Stimulated activated CD4-positive, alpha-beta T cell treated with anti-CD3 and anti-CD28 coated beads, Interleukin-2, amount 100 ng/mL, for 4 hours (primary cell): ENCODE data around the gene PCDHGA1.
"Not testable (repeated sequence)": the region's sequence is repeated elsewhere in the genome, so short reads cannot be mapped to it uniquely, and the experiment has no call there.

Experiments used
- DNase-seq: peaks from one replicate; pipeline ENCODE4 v3.0.0-alpha.2; 2020; ENCODE audit warnings: low read depth

The PCDHGA1 gene

DNA sequence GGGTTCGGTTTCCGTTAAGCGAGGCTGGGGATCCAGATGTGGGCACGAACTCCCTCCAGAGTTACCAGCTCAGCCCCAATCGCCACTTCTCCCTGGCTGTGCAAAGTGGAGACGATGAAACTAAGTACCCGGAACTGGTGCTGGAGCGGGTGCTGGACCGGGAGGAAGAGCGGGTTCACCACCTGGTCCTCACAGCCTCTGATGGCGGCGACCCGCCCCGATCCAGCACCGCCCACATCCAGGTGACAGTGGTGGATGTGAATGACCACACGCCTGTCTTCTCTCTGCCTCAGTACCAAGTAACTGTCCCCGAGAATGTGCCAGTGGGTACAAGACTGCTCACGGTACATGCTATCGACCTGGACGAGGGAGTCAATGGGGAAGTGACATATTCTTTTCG lies 53.0 kb downstream of the PCDHGA1 start:
- no peak for DNase-seq

DNA sequence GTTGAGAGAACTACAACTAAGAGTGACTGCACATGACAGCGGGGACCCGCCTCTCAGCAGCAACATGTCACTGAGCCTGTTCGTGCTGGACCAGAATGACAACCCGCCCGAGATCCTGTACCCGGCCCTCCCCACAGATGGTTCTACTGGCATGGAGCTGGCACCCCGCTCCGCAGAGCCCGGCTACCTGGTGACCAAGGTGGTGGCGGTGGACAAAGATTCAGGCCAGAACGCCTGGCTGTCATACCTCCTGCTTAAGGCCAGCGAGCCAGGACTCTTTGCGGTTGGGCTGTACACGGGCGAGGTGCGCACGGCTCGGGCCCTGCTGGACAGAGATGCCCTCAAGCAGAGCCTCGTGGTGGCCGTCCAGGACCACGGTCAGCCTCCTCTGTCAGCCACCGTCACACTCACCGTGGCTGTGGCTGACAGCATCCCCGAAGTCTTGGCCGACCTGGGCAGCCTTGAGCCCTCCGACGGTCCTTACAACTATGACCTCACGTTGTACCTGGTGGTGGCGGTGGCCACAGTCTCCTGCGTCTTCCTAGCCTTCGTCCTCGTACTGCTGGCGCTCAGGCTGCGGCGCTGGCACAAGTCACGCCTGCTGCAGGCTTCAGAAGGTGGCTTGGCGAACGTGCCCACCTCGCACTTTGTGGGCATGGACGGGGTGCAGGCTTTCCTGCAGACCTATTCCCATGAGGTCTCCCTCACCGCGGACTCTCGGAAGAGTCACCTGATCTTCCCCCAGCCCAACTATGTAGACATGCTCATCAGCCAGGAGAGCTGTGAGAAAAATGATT lies 54.4 kb downstream of the PCDHGA1 start:
- DNase-seq = no peak

DNA sequence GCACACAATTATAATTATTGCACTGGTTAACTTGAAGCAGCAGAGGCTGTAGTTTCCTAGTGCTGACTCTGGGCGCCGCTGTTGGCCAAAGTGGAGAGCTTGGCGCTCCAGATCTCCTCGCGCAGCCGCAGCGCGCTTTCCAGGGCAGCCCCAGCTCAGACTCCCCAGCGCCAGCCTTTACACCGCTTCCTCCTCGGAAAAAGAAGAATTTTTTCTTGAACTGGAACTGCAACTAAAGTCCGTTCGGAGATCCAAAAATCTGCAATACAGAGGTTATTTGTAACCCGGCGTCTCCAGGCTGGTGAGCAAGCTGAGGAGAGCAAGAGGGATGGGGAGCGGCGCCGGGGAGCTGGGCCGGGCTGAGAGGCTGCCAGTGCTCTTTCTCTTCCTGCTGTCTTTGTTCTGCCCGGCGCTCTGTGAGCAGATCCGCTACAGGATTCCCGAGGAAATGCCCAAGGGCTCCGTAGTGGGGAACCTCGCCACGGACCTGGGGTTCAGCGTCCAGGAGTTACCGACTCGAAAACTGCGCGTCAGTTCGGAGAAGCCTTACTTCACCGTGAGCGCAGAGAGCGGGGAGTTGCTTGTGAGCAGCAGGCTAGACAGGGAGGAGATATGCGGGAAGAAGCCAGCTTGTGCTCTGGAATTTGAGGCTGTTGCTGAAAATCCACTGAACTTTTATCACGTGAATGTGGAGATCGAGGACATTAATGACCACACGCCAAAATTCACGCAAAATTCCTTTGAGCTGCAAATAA lies 57.4 kb downstream of the PCDHGA1 start, which contains the start of gene PCDHGB4:
TSS of gene PCDHGB4 (plus strand) at position 142 of the 755 bp plus-strand sequence. CDS start at position 329, 187 bp downstream.
- not testable (repeated sequence) for DNase-seq

DNA sequence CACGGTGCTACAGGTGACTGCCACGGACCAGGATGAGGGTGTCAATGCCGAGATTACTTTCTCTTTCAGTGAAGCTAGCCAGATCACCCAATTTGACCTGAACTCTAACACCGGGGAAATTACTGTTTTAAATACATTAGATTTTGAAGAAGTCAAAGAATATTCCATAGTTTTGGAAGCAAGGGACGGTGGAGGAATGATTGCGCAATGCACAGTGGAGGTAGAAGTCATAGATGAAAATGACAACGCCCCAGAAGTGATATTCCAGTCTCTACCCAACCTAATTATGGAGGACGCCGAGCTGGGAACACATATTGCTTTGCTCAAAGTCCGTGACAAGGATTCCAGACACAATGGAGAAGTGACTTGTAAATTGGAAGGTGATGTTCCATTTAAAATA lies 58.3 kb downstream of the PCDHGA1 start:
- DNase-seq = no peak

DNA sequence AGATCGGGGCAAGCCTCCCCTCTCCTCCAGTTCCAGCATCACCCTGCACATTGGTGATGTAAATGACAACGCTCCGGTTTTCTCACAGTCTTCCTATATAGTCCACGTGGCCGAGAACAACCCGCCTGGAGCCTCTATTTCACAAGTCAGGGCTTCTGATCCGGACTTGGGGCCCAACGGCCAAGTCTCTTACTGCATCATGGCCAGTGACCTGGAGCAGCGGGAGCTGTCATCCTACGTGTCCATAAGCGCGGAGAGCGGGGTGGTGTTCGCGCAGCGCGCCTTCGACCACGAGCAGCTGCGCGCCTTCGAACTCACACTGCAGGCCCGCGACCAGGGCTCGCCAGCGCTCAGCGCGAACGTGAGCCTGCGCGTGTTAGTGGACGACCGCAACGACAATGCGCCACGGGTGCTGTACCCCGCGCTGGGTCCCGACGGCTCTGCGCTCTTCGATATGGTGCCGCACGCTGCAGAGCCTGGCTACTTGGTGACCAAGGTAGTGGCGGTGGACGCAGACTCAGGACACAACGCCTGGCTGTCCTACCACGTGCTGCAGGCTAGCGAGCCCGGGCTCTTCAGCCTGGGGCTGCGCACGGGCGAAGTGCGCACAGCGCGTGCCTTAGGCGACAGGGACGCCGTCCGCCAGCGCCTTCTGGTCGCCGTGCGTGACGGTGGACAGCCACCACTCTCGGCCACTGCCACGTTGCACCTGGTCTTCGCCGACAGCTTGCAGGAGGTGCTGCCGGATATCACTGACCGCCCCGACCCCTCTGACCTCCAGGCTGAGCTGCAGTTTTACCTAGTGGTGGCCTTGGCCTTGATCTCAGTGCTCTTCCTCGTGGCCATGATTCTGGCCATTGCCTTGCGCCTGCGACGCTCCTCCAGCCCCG lies 59.1 kb downstream of the PCDHGA1 start:
- no peak for DNase-seq

DNA sequence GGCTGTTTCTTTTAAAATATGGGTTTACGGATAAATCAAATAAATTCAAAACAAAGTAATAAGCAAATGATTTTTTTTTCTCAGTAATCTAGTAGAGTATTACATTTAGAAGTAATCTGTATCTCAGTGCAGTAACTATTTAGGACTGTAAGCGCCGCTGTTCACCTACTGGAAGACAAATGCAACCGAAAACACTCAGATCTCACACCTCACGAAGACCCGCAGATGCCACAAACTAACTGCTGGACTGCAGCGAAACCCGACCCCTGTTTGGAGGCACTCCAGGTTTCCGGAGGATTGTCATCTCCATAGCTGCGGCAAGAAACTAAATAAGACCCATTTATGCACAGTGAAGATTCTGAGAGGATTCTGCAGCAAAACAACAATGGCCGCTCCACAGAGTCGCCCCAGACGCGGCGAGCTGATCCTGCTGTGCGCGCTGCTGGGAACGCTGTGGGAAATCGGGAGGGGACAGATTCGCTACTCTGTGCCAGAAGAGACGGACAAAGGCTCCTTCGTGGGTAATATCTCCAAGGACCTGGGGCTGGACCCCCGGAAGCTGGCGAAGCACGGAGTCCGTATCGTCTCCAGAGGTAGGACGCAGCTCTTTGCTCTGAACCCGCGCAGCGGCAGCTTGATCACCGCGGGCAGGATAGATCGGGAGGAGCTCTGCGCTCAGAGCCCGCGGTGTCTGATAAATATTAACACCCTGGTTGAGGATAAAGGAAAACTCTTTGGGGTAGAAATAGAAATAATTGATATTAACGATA lies 62.3 kb downstream of the PCDHGA1 start, which contains the start of gene PCDHGA8:
TSS of gene PCDHGA8 (plus strand) at position 205 of the 770 bp plus-strand sequence. CDS start at position 386, 181 bp downstream.
- DNase-seq = no peak

DNA sequence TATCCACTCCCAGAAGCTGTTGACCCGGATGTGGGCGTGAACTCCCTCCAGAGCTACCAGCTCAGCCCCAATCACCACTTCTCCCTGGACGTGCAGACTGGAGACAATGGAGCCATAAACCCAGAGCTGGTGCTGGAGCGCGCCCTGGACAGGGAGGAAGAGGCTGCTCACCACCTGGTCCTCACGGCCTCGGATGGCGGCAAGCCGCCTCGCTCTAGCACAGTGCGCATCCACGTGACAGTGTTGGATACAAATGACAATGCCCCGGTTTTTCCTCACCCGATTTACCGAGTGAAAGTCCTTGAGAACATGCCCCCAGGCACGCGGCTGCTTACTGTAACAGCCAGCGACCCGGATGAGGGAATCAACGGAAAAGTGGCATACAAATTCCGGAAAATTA lies 63.0 kb downstream of the PCDHGA1 start:
- no peak for DNase-seq

DNA sequence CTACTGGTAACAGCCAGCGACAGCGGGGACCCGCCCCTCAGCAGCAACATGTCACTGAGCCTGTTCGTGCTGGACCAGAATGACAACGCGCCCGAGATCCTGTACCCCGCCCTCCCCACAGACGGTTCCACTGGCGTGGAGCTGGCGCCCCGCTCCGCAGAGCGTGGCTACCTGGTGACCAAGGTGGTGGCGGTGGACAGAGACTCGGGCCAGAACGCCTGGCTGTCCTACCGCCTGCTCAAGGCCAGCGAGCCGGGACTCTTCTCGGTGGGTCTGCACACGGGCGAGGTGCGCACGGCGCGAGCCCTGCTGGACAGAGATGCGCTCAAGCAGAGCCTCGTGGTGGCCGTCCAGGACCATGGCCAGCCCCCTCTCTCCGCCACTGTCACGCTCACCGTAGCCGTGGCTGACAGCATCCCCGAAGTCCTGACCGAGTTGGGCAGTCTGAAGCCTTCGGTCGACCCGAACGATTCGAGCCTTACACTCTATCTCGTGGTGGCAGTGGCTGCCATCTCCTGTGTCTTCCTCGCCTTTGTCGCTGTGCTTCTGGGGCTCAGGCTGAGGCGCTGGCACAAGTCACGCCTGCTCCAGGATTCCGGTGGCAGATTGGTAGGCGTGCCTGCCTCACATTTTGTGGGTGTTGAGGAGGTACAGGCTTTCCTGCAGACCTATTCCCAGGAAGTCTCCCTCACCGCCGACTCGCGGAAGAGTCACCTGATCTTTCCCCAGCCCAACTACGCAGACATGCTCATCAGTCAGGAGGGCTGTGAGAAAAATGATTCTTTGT lies 64.3 kb downstream of the PCDHGA1 start:
- DNase-seq = not testable (repeated sequence)

DNA sequence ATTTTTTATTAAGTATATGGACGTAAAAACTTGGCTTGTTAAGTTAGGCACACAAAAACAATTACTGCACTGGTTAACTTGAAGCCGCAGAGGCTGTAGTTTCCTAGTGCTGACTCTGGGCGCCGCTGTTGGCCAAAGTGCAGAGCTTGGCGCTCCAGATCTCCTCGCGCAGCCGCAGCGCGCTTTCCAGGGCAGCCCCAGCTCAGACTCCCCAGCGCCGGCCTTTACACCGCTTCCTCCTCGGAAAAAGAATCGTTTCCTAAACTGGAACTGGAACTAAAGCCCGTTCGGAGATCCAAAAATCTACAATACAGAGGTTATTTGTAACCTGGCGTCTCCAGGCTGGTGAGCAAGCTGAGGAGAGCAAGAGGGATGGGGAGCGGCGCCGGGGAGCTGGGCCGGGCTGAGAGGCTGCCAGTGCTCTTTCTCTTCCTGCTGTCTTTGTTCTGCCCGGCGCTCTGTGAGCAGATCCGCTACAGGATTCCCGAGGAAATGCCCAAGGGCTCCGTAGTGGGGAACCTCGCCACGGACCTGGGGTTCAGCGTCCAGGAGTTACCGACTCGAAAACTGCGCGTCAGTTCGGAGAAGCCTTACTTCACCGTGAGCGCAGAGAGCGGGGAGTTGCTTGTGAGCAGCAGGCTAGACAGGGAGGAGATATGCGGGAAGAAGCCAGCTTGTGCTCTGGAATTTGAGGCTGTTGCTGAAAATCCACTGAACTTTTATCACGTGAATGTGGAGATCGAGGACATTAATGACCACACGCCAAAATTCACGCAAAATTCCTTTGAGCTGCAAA lies 67.6 kb downstream of the PCDHGA1 start, which contains the start of gene PCDHGB5:
TSS of gene PCDHGB5 (plus strand) at position 192 of the 796 bp plus-strand sequence. CDS start at position 373, 181 bp downstream.
- DNase-seq = not testable (repeated sequence)

DNA sequence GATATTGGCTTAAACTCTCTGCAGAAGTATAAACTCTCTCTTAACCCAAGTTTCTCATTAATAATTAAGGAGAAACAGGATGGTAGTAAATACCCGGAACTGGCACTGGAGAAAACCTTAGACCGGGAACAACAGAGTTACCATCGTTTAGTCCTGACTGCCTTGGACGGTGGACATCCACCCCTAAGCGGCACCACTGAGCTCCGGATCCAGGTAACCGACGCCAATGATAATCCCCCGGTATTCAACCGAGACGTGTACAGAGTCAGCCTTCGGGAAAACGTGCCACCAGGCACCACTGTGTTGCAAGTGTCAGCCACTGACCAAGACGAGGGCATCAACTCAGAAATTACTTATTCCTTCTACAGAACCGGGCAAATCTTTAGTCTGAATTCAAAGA lies 68.3 kb downstream of the PCDHGA1 start:
- no peak for DNase-seq

DNA sequence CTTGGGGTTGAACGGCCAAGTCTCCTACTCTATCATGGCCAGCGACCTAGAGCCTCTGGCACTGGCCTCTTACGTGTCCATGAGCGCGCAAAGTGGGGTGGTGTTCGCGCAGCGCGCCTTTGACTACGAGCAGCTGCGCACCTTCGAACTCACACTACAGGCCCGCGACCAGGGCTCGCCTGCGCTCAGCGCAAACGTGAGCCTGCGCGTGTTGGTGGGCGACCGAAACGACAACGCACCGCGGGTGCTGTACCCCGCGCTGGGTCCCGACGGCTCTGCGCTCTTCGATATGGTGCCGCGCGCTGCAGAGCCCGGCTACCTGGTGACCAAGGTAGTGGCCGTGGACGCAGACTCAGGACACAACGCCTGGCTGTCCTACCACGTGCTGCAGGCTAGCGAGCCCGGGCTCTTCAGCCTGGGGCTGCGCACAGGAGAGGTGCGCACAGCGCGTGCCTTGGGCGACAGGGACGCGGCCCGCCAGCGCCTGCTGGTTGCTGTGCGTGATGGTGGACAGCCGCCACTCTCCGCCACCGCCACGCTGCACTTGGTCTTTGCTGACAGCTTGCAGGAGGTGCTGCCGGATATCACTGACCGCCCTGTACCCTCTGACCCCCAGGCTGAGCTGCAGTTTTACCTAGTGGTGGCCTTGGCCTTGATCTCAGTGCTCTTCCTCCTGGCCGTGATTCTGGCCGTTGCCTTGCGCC lies 69.4 kb downstream of the PCDHGA1 start:
- DNase-seq = no peak

DNA sequence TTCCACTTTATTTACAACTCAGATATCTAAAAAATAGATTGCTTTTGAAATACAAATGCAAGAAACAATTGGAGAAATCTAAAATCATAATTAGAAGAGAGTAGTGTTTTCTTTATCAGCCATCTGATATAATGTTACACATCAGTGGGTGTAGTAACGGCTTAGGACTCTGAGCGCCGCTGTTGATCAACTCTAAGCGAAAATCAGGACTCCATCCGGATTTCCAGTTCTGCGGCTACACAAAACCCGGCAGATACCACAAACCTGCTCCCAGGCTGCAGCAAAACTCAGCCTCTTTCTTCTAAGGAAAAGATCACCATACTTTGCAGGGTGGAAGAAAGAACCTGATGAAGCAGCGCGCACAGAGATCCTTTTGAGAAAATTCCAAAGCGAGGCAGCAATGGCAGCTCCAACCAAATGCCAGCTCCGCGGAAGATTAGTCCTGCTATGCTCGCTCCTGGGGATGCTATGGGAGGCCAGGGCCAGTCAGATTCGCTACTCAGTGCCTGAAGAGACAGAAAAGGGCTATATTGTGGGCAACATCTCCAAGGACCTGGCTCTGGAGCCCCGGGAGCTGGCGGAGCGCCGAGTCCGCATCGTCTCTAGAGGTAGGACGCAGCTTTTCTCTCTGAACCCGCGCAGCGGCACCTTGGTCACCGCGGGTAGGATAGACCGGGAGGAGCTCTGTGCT lies 72.4 kb downstream of the PCDHGA1 start, which contains the start of gene PCDHGA9:
TSS of gene PCDHGA9 (plus strand) at position 226 of the 691 bp plus-strand sequence. CDS start at position 401, 175 bp downstream.
- no peak for DNase-seq

DNA sequence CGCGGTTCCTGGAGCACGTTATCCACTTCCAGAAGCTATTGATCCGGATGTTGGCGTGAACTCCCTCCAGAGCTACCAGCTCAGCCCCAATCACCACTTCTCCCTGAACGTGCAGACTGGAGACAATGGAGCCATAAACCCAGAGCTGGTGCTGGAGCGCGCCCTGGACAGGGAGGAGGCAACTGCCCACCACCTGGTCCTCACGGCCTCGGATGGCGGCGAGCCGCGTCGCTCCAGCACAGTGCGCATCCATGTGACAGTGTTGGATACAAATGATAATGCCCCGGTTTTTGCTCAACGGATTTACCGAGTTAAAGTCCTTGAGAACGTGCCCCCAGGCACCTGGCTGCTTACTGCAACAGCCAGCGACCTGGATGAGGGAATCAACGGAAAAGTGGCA lies 73.1 kb downstream of the PCDHGA1 start:
- no peak for DNase-seq

DNA sequence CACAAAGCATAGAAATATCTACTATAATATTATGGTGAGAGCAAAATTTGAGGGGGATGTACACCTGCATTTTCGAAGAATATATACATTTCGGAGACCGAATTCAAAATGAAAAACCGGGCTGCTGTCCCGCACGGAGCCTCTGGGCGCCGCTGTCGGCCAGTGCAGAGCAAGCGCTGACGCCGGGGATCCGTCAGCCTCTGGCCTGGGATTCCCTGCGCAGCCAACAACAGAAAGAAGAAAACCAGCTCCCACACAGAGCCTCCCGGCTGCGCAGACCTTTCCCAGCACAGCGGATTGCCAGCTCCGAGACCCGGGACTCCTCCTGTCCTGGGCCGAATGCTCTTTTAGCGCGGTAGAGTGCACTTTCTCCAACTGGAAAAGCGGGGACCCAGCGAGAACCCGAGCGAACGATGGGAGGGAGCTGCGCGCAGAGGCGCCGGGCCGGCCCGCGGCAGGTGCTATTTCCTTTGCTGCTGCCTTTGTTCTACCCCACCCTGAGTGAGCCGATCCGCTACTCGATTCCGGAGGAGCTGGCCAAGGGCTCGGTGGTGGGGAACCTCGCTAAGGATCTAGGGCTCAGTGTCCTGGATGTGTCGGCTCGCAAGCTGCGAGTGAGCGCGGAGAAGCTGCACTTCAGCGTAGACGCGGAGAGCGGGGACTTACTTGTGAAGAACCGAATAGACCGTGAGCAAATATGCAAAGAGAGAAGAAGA lies 77.6 kb downstream of the PCDHGA1 start, which contains the start of gene PCDHGB6:
TSS of gene PCDHGB6 (plus strand) at position 232 of the 716 bp plus-strand sequence. CDS start at position 414, 182 bp downstream.
- not testable (repeated sequence) for DNase-seq

DNA sequence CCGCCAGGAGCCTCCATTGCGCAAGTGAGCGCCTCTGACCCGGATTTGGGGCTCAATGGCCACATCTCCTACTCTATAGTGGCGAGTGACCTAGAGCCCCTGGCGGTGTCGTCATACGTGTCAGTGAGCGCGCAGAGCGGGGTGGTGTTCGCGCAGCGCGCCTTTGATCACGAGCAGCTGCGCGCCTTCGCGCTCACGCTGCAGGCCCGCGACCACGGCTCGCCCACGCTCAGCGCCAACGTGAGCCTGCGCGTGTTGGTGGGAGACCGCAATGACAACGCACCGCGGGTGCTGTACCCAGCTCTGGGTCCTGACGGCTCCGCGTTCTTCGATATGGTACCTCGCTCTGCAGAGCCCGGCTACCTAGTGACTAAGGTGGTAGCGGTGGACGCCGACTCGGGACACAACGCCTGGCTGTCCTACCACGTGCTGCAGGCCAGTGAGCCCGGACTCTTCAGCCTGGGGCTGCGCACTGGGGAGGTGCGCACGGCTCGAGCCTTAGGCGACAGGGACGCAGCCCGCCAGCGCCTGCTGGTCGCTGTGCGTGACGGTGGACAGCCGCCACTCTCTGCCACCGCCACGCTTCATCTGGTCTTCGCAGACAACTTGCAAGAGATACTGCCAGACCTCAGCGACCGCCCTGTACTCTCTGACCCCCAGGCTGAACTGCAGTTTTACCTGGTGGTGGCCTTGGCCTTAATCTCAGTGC lies 79.4 kb downstream of the PCDHGA1 start:
- no peak for DNase-seq

DNA sequence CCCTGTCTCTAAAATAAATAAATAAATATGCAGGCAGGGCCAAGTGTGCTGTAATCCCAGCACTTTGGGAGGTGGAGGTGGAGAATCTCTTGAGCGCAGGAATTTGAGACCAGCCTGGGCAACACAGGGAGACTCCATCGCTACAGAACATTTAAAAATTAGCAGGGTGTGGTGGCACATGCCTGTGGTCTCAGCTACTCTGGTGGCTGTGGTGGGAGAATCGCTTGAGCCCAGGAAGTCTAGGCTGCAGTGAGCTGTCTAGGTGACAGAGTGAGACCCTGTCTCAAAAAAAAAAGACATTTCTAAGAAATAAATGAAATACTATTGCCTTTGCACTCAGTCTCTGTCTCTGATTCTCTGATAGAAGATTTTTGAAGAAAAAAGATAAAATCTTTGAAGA lies 81.3 kb downstream of the PCDHGA1 start:
- no peak for DNase-seq
